H1 (cell line): ENCODE data around the gene TBC1D9B. TPM values are rescaled to one million over a fixed set of nuclear protein-coding genes. Genes with fewer than 3 reads are reported as not detected.
A peak's percentile ranks its signal among the peaks of the same experiment; 100 is the strongest.

Source experiments
- CTCF ChIA-PET: fragments of 300-600 bp; sonication (Branson Sonifier 250); formaldehyde crosslinking; loops from one replicate; lab custom pipeline; 2021; ENCODE audit not compliant: partially characterized antibody; lab: Charles Lee
- POLR2A ChIA-PET: fragments of 300-600 bp; sonication (Branson Sonifier 250); formaldehyde crosslinking; loops from one replicate; lab custom pipeline; 2021; ENCODE audit warnings: inconsistent platforms; ENCODE audit not compliant: partially characterized antibody; lab: Charles Lee
- DNase-seq, 2 experiments: peaks; one replicate each; pipeline versions ENCODE4 v3.0.0 to v3.0.0-alpha.2; 2010 to 2022; ENCODE audit warnings: low spot score in 2 of 2, low read depth in 1 of 2, mixed read lengths in 1 of 2
- FAIRE-seq: peaks from 2 replicates; lab custom pipeline; 2011; peaks lifted over from hg19 to GRCh38; lab: Jason Lieb, UNC
- H2AFZ ChIP-seq: 2 replicates; pipeline ENCODE4 v1.8.1; 2012; ENCODE audit warnings: low read length, inconsistent platforms
- H2AK5ac ChIP-seq: 2 replicates; pipeline ENCODE4 v1.6.1; 2013; ENCODE audit warnings: low read depth, low read length
- H2BK120ac ChIP-seq: replicated peaks from 2 replicates; pipeline ENCODE3; 2013; ENCODE audit warnings: low read depth, low read length, inconsistent platforms
- H2BK12ac ChIP-seq: 2 replicates; pipeline ENCODE4 v1.6.1; 2013; ENCODE audit warnings: low read depth, low read length
- H2BK15ac ChIP-seq: 2 replicates; pipeline ENCODE4 v1.6.1; 2013; ENCODE audit warnings: low read length
- H2BK20ac ChIP-seq: 2 replicates; pipeline ENCODE4 v1.6.1; 2013; ENCODE audit warnings: low read length
- H2BK5ac ChIP-seq: 2 replicates; pipeline ENCODE4 v1.6.1; 2013; ENCODE audit warnings: low read depth, low read length
- H3K14ac ChIP-seq: 2 replicates; pipeline ENCODE4 v1.6.1; 2013; ENCODE audit warnings: inconsistent platforms; ENCODE audit not compliant: insufficient read length
- H3K18ac ChIP-seq: 2 replicates; pipeline ENCODE4 v1.6.1; 2013; ENCODE audit warnings: low read length; ENCODE audit errors: extremely low read depth
- H3K23ac ChIP-seq: 2 replicates; pipeline ENCODE4 v1.6.1; 2013; ENCODE audit warnings: inconsistent platforms; ENCODE audit not compliant: insufficient read length
- H3K23me2 ChIP-seq: 2 replicates; pipeline ENCODE4 v1.6.1; 2013; ENCODE audit warnings: low read depth, low read length
- H3K27ac ChIP-seq: 2 replicates; pipeline ENCODE4 v1.6.1; 2011; ENCODE audit warnings: low read depth, low read length, inconsistent platforms
- H3K27me3 ChIP-seq, 4 experiments: replicated peaks in 1 of 4; 1 replicate in 1 of 4; 2 replicates in 3 of 4; pipeline versions ENCODE4 v1.6.1 to v1.8.1; 2011 to 2013; ENCODE audit warnings: low read length in 3 of 4, mild to moderate bottlenecking in 3 of 4, inconsistent platforms in 2 of 4, mixed read lengths in 2 of 4, moderate library complexity in 1 of 4; ENCODE audit not compliant: control insufficient read depth in 3 of 4, insufficient read depth in 3 of 4; ENCODE audit errors: extremely low read depth in 1 of 4
- H3K36me3 ChIP-seq, 4 experiments: 2 replicates each; pipeline versions ENCODE4 v1.6.1 to v1.8.1; 2011 to 2013; ENCODE audit warnings: mild to moderate bottlenecking in 4 of 4, low read length in 3 of 4, moderate library complexity in 2 of 4, control low read depth in 1 of 4, inconsistent platforms in 1 of 4; ENCODE audit not compliant: insufficient read depth in 4 of 4, control insufficient read depth in 2 of 4
- H3K4ac ChIP-seq: replicated peaks from 2 replicates; pipeline ENCODE3; 2013; ENCODE audit warnings: low read length, low read depth, mixed read lengths, inconsistent platforms; ENCODE audit not compliant: insufficient read length
- H3K4me1 ChIP-seq, 4 experiments: replicated peaks in 1 of 4; 1 replicate in 1 of 4; 2 replicates in 3 of 4; pipeline versions ENCODE4 v1.6.1 to v1.8.1; 2011 to 2013; ENCODE audit warnings: low read length in 3 of 4, inconsistent platforms in 2 of 4, mixed read lengths in 1 of 4; ENCODE audit not compliant: insufficient read depth in 4 of 4, control insufficient read depth in 3 of 4
- H3K4me2 ChIP-seq, 2 experiments: 2 replicates each; pipeline versions ENCODE4 v1.6.1 to v1.8.1; 2011 to 2013; ENCODE audit warnings: low read depth in 2 of 2, low read length in 2 of 2, control low read depth in 1 of 2, inconsistent platforms in 1 of 2, mild to moderate bottlenecking in 1 of 2; ENCODE audit not compliant: insufficient read depth in 1 of 2
- H3K4me3 ChIP-seq, 4 experiments: fragments of 200-600, 300-600 bp in 1 of 4; sonication (generic), shearing (Covaris generic), sonication (Bioruptor Twin) in 1 of 4; 2 replicates each; pipeline versions ENCODE4 v1.5.1 to v1.8.1; 2011 to 2016; ENCODE audit warnings: low read length in 4 of 4, low read depth in 3 of 4, control low read depth in 2 of 4, inconsistent platforms in 2 of 4, mild to moderate bottlenecking in 2 of 4, mixed read lengths in 1 of 4, moderate library complexity in 1 of 4; ENCODE audit not compliant: insufficient read depth in 2 of 4; ENCODE audit errors: extremely low read depth in 1 of 4
- H3K56ac ChIP-seq: replicated peaks from 2 replicates; pipeline ENCODE3; 2013; ENCODE audit warnings: low read depth, mild to moderate bottlenecking, mixed read lengths, low read length, inconsistent platforms; ENCODE audit not compliant: insufficient read length
- H3K79me1 ChIP-seq: 2 replicates; pipeline ENCODE4 v1.6.1; 2013; ENCODE audit warnings: low read depth, low read length, control low read depth
- H3K79me2 ChIP-seq, 2 experiments: 2 replicates each; pipeline versions ENCODE4 v1.6.1 to v1.8.1; 2012 to 2013; ENCODE audit warnings: low read length in 2 of 2, mild to moderate bottlenecking in 2 of 2, inconsistent platforms in 1 of 2; ENCODE audit not compliant: insufficient read depth in 2 of 2, control insufficient read depth in 1 of 2
- H3K9ac ChIP-seq, 4 experiments: replicated peaks in 1 of 4; 1 replicate in 1 of 4; 2 replicates in 3 of 4; pipeline versions ENCODE4 v1.6.1 to v1.8.1; 2011 to 2013; ENCODE audit warnings: low read depth in 3 of 4, low read length in 3 of 4, control low read depth in 2 of 4, mild to moderate bottlenecking in 2 of 4, moderate library complexity in 2 of 4, inconsistent platforms in 1 of 4; ENCODE audit errors: extremely low read depth in 1 of 4
- H3K9me3 ChIP-seq, 2 experiments: 2 replicates each; pipeline versions ENCODE4 v1.6.1 to v1.8.1; 2012 to 2013; ENCODE audit warnings: mild to moderate bottlenecking in 2 of 2, moderate library complexity in 2 of 2, control low read depth in 1 of 2, inconsistent platforms in 1 of 2, low read depth in 1 of 2, low read length in 1 of 2, mixed read lengths in 1 of 2; ENCODE audit not compliant: insufficient read depth in 2 of 2
- H4K20me1 ChIP-seq, 2 experiments: replicated peaks in 1 of 2; 2 replicates each; pipeline versions ENCODE3 to v1.8.1; 2011 to 2013; ENCODE audit warnings: inconsistent platforms in 2 of 2, low read length in 2 of 2, mild to moderate bottlenecking in 1 of 2; ENCODE audit not compliant: insufficient read depth in 2 of 2, control insufficient read depth in 1 of 2
- H4K5ac ChIP-seq: 2 replicates; pipeline ENCODE4 v1.6.1; 2013; ENCODE audit warnings: low read length, low read depth, mixed read lengths, inconsistent platforms; ENCODE audit not compliant: insufficient read length
- H4K8ac ChIP-seq: 2 replicates; pipeline ENCODE4 v1.8.0; 2013; ENCODE audit warnings: mild to moderate bottlenecking, moderate library complexity, low read length, inconsistent platforms; ENCODE audit not compliant: insufficient read depth; ENCODE audit errors: extremely low read depth
- H4K91ac ChIP-seq: replicated peaks from 2 replicates; pipeline ENCODE3; 2013; ENCODE audit warnings: low read length, mixed read lengths, inconsistent platforms; ENCODE audit not compliant: insufficient read length
- BRCA1 ChIP-seq: IDR thresholded peaks from 2 replicates; pipeline ENCODE4 v1.6.1; 2012; ENCODE audit warnings: low read depth, low read length, improper control_type of control experiment
- POLR2A ChIP-seq, 2 experiments: IDR thresholded peaks; 1 replicate in 1 of 2; 2 replicates in 1 of 2; pipeline ENCODE4 v1.6.1; 2011; ENCODE audit warnings: low read depth in 2 of 2, low read length in 2 of 2, mild to moderate bottlenecking in 2 of 2; ENCODE audit errors: control extremely low read depth in 1 of 2
- POLR2AphosphoS5 ChIP-seq: IDR thresholded peaks from 2 replicates; pipeline ENCODE4 v1.6.1; 2011; ENCODE audit warnings: low read depth, low read length
- SIN3A ChIP-seq, 2 experiments: IDR thresholded peaks in 1 of 2; conservative IDR thresholded peaks in 1 of 2; 2 replicates each; pipeline ENCODE4 v1.6.1; 2011 to 2012; ENCODE audit warnings: low read length in 2 of 2, improper control_type of control experiment in 1 of 2, low read depth in 1 of 2, mild to moderate bottlenecking in 1 of 2
- SRF ChIP-seq: IDR thresholded peaks from 2 replicates; pipeline ENCODE4 v1.6.1; 2011; ENCODE audit warnings: mild to moderate bottlenecking, low read depth, low read length, moderate library complexity
- TAF1 ChIP-seq: IDR thresholded peaks from 2 replicates; pipeline ENCODE4 v1.6.1; 2011; ENCODE audit warnings: mild to moderate bottlenecking, low read depth, low read length
- WGBS, 2 experiments: shearing (Covaris generic) in 1 of 2; methylation state at CpG; one replicate each; pipeline versions ENCODE4 v1.1.6 to v1.1.7; 2013 to 2015; ENCODE audit warnings: low lambda C conversion rate in 2 of 2, mixed read lengths in 2 of 2, inconsistent platforms in 1 of 2, low coverage in 1 of 2, missing lambda C conversion rate in 1 of 2; ENCODE audit not compliant: insufficient replicate concordance in 2 of 2, insufficient coverage in 1 of 2, insufficient read length in 1 of 2; ENCODE audit errors: extremely low coverage in 1 of 2, missing lambda C conversion rate in 1 of 2; 5-methylcytosine and 5-hydroxymethylcytosine counted together
- polyA plus RNA-seq, 7 experiments: library from polyadenylated mRNA; depleted of rRNA in 3 of 7; stranded (reverse) in 5 of 7; unstranded in 2 of 7; fragments of >200 nt in 5 of 7; fragments of 200-250 nt in 2 of 7; gene quantifications; 1 replicate in 5 of 7; 2 replicates in 1 of 7; 4 replicates in 1 of 7; pipeline versions ENCODE4 v1.2.1 to v1.2.3, GENCODE V29; 2011 to 2013; ENCODE audit warnings: missing spikeins in 2 of 7, mixed read lengths in 2 of 7
- total RNA-seq: library from RNA; stranded (reverse); fragmentation: NEBNext Ultra II Directional; extraction: Animal tissue kit (Norgen Biotek cat#: 25700); gene quantifications from 2 replicates; pipeline ENCODE4 v1.2.1, GENCODE V29; 2021
- TF ChIP-seq, protein P1 (sequence below): IDR thresholded peaks from 2 replicates; pipeline ENCODE4 v1.6.1; 2012; ENCODE audit warnings: inconsistent platforms
- TF ChIP-seq, protein P2 (sequence below): IDR thresholded peaks from 2 replicates; pipeline ENCODE4 v1.6.1; 2011; ENCODE audit warnings: low read depth, mild to moderate bottlenecking, low read length; ENCODE audit not compliant: insufficient read depth

The TBC1D9B gene
- total and polyA plus RNA-seq, 2 of the 8 experiments (the other 6 are each of a cell fraction or from before 2014, with no cell fraction given): 33.6 to 57.1 TPM

DNA sequence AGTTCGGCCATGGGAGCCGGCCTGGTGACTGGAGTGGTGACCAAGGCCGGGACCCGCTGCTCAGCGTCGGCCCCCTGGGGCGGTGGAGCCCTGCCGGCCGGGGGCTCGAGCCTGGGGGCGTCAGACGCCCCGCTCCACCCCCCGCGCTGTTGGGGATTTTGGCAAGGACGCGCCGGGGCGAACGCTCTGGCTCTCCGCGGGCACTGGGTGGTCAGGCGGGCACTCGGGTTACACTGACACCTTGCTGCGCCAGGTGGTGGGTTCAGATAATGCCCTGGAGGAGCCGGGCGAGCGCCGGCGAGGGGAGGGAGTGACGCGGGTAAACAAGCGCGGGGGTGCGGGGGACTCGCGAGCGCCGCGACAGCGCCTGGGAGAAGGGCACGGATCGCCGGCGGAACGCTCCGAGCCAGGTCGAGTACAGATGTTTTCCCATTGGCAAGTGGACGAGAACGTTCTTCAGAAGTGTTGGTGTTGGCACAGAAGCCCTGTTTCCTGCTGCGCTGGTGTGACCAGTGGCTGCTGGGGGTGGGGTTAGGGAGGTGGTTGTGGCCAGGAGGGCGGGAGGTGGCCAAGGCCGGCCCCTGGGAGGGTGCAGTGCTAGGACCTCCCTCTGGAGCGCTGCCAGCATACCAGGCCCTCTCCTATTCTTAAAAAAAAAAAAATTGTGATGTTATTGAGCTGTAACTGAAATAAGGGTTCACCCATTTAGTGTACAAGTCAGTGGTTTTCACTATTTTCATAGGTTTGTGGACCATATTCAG is 86.2 kb downstream of the TBC1D9B start:
- H3K79me1 ChIP-seq: peaks cover 8% of the 10 kb centered on the region
- H3K4me3 ChIP-seq: peak overlapping the region; percentile 75 to 91 (median 83)
- no peak overlapping the region for H4K91ac ChIP-seq
- H3K23ac ChIP-seq: no peak overlapping the region
- no peak overlapping the region for H2AK5ac ChIP-seq
- no peak overlapping the region for H2BK20ac ChIP-seq
- H2BK120ac ChIP-seq: no peak overlapping the region
- peak overlapping the region; percentile 96; the same call in 1 of the 2 replicates for H2BK5ac ChIP-seq
- H3K14ac ChIP-seq: no peak overlapping the region
- H3K27ac ChIP-seq: peak overlapping the region; percentile 91; the same call in 1 of the 2 replicates
- WGBS, 2 experiments: 2% methylated on average over 40 of the region's 54 CpGs; no CpG with 5 or more reads in 1 of the 2 experiments
- no peak overlapping the region for H3K56ac ChIP-seq
- ChIA-PET CTCF (interaction anchor here (0.6 to 1.3 kb wide), 6 partner anchors 8 to 41 kb away, joined by 3 to 6 read pairs (median 3); no protein-coding TSS in a partner anchor), POLR2A (interaction anchor here (0.6 to 12.6 kb wide), 21 partner anchors 7 to 120 kb away, joined by 3 to 207 read pairs (median 4); partner anchors contain the start of genes LTC4S, MAML1, MGAT4B and MRNIP)
- H3K79me2 ChIP-seq: peaks cover 4 to 28% of the 10 kb centered on the region in 2 experiments; a peak in 2 of 4 replicates
- FAIRE-seq (no peak), DNase-seq (peak in 1 of 2 experiments; percentile 80)
- H4K20me1 ChIP-seq: peaks cover 8 to 25% of the 10 kb centered on the region in 2 experiments
- H4K8ac ChIP-seq: no peak overlapping the region; the same call in 1 of the 2 replicates
- no peak overlapping the region for H3K4ac ChIP-seq
- H4K5ac ChIP-seq: no peak overlapping the region
- H3K36me3 ChIP-seq: peaks cover 6 to 33% (median 27%) of the 10 kb centered on the region in 4 experiments; a peak in 7 of 8 replicates
- no peak overlapping the region for H2BK15ac ChIP-seq
- H2AFZ ChIP-seq: no peak overlapping the region
- peaks cover 4 to 38% (median 33%) of the 10 kb centered on the region in 4 experiments for H3K4me1 ChIP-seq
- H3K18ac ChIP-seq: 0 out of 2 replicates have a peak overlapping the region, but pooled peaks have one; percentile 9
- peaks cover 0 to 3% (median under 1%) of the 10 kb centered on the region in 4 experiments; a peak in 2 of 7 replicates for H3K27me3 ChIP-seq
- peak overlapping the region; percentile 54 to 81 for H3K4me2 ChIP-seq
- H3K9ac ChIP-seq: peak overlapping the region; percentile 55 to 97 (median 88)
- no peaks in the 10 kb centered on the region for H3K9me3 ChIP-seq
- no peak overlapping the region for H2BK12ac ChIP-seq
- peaks cover 14% of the 10 kb centered on the region; the same call in 1 of the 2 replicates for H3K23me2 ChIP-seq
- no peak for TF ChIP-seq SRF
- TF ChIP-seq POLR2AphosphoS5: peak; percentile 90
- 0 out of 2 replicates have a peak, but pooled peaks have one; percentile 49 for TF ChIP-seq TAF1
- TF ChIP-seq POLR2A (IDR thresholded peaks at IDR 0.05; ENCODE audit: control extremely low read depth in 1 of 2, low read depth in 2 of 2, low read length in 2 of 2): 0 out of 3 replicates have a peak, but pooled peaks of 1 of the 2 experiments have one; percentile 35
- TF ChIP-seq, protein P1, sequence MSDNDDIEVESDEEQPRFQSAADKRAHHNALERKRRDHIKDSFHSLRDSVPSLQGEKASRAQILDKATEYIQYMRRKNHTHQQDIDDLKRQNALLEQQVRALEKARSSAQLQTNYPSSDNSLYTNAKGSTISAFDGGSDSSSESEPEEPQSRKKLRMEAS: peak; percentile 4; the same call in 1 of the 2 replicates
- TF ChIP-seq SIN3A (conservative IDR thresholded peaks at IDR 0.05 in 1 of 2, IDR thresholded peaks at IDR 0.05 in 1 of 2; ENCODE audit: low read depth in 1 of 2, low read length in 2 of 2): 0 out of 4 replicates have a peak, but pooled peaks of 1 of the 2 experiments have one; percentile 25
- TF ChIP-seq BRCA1: no peak
- TF ChIP-seq, protein P2, sequence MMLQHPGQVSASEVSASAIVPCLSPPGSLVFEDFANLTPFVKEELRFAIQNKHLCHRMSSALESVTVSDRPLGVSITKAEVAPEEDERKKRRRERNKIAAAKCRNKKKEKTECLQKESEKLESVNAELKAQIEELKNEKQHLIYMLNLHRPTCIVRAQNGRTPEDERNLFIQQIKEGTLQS: no peak
